Measurements from ENCODE around the gene TRIAP1.

The TRIAP1 gene

DNA sequence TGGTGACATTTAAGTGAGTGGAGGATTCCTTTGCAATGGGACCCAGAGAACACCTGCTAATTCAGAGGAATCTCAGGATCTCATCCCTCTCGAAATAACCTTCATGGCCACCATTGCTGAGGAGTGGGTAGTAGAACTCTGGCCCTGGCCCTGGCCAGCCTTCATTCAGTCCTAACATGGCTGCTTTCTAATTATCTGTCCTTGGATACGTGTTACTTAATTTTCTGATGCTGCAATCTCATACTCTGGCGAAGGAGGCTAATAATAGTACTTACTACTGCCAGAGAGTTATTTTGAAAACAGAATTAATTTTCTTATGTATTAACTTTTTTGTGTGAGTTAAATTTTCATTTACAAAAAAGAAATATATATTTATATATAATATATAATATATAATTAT is 20.4 kb downstream of the TRIAP1 start:
- DNase-seq: no peak

DNA sequence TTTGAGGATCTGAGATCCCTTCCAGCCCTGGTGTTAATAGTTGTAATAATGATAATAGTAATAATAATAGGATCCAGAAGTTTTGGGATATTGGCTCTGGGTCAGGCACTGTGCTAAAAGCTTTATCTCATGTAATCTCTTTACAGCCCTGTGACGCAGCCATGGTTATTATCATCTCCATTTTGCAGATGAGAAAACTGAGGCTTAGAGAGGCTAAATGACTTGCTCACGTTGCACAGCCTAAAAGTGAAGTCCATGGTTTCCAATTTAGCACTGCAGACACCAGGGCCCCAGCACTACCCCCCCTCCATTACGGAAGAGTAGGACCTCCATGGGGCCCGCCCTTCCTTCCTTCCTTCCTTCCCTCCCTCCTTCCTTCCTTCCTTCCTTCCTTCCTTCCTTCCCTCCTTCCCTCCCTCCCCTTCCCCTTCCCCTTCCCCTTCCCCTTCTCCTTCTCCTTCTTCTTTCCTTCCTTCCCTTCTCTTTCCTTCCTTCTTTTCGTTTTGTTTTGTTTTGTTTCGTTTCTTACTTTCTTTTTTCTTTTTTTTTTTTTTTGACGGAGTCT is 23.2 kb downstream of the TRIAP1 start:
- no peak for DNase-seq

DNA sequence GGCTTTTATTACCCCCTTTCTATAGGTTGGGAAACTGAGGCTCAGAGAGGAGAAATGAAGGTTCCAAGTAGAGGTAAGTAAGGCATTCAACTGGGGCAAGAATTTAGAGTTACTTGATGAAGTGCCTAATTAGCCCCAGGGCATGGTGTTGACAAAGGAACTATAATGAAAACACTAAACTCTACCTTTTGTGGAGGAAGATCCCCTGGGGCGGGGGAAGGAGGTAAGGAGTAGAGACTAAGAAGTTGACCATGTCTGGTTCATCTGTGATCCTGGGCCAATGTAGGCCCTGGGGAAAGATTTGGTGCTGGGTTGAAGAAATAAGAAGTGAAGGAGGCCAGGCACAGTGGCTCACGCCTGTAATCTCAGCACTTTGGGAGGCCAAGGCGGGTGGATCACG is 24.5 kb downstream of the TRIAP1 start:
- DNase-seq: no peak

DNA sequence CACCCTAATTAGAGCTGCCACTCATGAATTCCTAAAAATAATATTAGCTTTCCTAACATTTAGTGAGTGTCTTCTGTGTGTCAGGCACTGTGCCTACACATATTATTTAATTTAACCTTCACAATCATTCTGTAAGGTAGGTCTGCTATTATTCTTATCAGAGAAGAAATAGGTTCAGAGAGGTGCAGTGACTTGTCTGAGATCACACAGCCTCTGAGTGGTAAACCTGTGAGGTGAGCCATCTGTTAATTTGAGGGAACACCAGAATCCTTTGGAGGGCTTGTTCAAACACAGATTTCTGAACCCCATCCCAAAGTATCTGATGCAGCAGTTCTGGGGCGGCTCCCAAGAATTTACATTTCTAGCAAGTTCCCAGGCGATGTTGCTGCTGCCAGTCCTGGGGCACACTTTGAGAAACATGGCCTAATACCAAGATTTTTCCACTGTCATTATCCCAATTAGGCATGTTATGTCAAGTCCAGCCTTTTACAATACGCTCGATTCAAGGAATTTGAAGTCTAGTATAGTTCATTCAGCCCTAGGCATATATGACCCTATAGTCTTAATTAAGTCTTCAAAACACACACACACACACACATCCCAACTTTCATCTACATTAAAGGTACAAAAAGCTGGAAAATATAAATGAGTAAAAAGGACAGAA is 28.1 kb downstream of the TRIAP1 start:
- DNase-seq: no peak

DNA sequence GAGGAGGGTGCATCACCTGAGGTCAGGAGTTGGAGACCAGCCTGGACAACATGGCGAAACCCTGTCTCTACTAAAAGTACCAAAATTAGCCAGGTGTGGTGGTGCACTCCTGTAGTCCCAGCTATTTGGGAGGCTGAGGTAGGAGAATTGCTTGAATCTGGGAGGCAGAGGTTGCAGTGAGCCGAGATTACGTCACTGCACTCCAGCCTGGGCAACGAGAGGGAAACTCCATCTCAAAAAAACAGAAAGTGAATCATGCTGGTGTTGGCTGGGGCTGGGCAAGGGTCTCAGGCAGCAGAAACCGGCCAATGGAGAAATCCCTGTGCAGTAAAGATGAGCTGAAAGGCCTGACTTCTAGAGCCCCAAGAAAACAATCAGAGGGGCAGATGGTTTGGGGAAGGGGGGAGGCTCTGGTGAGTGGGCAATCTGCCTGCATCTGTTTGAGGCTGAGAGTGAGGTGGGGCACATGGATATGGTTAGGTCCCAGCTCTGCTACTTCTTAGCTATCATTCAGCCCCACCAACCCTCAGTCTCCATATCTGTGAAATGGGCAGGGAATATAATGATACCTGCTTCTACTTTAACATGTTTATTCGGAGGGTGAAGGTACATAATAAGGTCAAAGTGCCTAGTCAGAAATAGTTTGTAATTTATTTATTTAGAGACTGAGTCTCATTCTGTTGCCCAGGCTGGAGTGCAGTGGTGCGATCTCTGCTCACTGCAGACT is 29.5 kb downstream of the TRIAP1 start:
- no peak for DNase-seq

DNA sequence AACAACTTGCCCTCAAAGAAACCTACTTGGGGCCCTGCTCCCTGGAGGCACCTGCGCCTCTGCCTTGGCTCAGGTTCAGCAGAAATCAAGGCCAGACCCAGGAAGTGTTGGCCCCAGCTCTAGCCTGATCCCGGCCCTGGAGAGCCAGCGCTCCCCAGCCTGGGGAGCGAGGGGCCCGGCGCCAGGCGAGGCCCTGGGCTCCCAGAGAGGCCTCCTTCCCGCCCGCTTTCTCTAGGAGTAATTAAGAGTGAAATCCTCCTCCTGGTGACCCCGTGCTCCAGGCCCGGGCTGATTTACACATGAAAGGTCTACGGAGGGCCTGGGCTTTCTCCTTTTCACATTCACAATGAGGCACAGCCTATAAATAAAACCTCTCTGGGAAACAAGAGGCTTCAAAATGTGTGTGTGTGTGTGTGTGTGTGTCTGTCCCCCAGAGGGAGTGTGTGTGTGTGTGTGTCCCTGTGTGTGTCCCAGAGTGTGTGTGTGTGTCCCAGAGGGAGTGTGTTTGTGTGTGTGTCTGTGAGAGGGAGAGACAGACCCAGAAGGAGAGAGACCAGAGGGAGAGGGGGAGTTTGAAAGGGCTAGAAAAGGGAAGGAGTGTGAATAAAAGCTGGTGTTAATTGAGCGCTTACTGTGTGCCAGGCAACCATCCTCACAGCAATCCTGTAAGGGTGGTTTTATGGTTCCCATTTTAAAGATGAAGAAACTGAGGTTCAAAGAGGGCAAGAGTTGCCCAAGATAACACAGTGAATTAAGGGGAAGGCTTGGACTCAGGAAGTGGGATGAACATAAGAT is 32.1 kb downstream of the TRIAP1 start:
- DNase-seq: no peak

DNA sequence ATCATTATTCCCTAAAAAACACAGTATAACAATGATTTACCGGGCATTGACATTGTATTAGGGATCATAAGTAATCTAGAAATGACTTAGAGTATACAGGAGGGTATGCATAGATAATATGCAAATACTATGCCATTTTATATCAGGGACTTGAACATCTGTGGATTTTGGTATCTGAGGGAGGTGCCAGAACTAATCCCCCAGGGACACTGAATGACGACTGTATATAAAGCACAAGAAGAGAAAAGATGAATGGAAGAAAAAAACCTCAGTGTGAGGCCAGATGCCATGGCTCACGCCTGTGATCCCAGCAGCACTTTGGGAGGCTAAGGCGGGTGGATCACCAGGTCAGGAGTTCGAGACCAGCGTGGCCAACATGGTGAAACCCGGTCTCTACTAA is 33.8 kb downstream of the TRIAP1 start:
- DNase-seq: no peak

DNA sequence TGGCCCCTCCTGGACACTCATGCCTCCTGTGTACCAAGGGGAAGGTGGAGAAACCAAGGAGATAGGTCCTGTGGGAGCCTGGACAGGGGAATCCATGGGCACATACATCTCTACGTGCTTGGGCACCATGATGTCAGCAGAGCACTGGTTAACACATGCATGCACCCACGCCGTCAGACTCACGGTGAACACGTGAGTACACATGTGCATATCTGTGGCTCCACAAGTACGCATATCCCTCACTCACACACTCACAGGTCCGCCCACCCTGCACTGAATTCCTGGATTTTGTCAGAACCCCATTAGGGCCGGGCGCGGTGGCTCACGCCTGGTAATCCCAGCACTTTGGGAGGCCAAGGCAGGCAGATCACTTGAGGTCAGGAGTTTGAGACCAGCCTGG is 37.4 kb downstream of the TRIAP1 start:
- DNase-seq: no peak

DNA sequence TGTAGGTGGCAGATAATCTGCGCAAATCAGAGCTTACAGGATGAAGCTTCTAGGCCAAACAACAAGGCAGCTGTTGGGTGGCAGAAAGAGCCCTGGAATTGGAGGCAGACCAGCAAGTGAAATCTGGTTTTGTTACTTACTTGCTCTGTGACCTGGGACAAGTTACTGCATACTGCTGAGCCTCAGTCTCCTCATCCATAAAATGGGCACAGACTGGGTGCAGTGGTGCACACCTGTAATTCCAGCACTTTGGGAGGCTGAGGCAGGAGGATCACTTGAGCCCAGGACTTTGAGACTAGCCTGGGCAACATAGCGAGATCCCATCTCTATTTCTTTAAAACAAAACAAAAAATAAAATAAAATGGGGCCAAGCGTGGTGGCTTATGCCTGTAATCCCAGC is 39.6 kb downstream of the TRIAP1 start:
- no peak for DNase-seq

DNA sequence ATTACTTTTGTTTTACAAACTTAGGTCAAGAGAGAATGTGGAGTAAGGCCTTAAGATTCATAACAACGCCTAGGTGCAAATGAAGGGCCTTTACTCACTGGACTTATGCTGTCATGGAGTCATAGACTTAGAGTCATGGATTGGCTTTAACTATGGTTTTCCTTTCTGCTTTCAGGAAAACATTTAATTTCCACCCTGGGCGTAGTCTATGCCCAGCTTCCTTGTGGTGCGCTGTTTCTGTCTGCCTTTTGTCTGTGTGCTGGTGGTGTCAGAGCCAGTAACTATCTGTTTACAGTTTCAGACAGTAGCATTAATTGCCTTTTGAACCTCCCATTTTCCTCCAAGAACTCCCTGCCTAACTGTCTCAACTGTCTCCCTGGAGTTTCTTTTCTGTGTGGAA is 40.1 kb downstream of the TRIAP1 start:
- DNase-seq: no peak

DNA sequence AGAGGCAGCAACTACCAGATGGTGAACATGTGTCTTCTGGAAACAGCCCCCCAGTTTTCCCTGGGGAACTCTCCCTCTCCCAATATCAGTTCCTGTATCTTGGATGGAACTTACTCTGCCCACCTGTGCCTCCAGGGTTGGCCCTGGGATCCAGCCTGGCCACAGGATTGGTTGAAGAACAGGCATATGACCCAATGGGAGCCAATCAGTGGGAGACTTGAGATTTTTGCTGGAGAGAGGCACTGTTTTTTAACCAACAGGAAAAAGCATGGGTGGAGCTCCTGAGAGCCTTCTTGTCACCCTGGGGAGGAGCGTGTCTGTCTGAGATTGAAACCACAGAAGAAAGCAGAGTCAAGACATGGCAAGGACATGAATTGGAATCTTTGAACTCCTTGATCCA is 41.9 kb downstream of the TRIAP1 start:
- DNase-seq: no peak

DNA sequence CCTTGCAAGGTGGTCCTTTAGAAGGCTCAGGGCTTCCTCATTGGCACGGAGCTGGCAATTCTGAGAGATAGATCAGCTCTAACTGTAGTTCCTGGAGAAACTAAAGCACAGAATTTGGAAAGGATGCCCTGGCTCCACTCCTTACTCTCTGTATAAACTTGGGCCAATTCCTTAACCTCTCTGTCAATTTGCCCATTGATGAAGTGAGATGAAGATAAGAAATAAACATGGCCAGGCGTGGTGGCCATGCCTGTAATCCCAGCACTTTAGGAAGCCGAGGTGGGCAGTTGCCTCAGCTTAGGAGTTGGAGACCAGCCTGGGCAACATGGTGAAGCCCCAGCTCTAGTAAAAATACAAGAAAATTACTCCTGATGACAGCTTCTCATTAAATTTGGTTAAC is 42.3 kb downstream of the TRIAP1 start:
- DNase-seq: no peak

DNA sequence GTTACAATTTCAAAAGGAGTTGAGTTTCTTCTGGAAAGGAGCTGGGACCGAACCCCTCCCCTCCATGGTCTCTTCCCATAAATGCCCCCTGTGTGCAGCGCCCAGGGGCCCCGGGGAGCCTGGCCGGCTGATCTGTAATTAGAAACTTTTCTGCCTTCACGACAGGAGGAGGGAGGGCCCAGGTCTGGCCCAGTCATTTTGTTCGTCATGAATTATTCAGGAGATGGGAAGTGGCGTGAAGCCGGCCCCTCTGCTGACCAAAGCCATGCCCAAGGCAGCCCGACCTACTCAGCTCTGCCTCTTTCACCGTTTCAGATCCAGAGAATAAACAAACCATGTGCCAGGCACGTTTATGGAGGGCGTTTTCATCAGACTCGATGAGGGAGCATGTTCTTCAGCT is 44.0 kb downstream of the TRIAP1 start:
- no peak for DNase-seq

DNA sequence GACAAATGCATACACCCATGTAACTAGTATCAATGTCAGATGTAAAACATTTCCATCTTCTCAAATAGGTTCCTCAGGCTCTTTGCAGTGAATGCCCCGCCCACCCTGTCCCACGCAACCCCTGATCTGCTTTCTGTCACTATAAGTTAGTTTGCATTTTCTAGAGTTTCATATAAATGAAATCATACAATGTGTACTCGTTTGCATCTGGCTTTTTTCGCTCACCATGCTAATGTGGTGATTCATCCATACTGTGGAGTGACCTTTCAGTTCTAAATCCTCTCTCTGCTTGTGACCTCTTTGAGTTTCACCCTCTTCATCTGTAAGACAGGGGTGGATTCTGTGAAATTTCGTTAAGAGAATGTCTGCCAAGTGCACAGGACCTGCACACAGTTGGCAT is 46.7 kb downstream of the TRIAP1 start:
- DNase-seq: no peak

DNA sequence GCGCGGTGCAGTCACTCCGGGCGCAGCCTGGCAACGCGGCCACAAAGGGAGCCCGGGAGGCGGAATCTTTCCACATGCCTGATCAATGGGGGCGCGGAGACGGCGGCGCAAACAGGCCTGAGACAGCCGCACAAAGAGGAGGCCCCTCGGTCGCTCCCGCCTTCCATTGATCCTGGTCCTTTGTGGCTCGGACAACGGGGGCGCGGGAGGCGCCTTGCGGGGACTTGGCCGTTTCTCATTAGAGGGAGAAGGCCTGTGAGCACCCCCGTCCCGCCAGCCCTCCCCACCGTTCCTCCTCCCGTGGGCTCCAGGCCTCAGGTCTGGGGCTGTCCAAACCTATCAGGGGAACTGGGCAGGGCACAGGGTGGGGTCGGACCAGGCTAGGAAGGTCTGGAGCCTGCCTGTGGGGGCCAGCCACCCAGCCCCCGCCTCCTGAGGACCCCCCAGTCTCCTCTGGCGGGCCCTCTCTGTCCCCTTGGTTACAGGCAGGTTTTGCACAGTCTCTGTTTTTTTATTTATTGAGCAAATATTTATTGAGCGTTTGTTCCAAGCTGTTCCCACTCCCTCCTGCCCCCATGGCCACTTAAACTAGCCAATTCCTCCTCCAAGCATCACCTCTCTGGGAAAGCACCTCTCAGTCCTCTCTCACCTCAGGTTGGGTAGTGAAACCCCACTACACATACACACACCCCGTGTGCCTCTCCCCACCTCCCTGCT is 48.2 kb downstream of the TRIAP1 start:
- no peak for DNase-seq

DNA sequence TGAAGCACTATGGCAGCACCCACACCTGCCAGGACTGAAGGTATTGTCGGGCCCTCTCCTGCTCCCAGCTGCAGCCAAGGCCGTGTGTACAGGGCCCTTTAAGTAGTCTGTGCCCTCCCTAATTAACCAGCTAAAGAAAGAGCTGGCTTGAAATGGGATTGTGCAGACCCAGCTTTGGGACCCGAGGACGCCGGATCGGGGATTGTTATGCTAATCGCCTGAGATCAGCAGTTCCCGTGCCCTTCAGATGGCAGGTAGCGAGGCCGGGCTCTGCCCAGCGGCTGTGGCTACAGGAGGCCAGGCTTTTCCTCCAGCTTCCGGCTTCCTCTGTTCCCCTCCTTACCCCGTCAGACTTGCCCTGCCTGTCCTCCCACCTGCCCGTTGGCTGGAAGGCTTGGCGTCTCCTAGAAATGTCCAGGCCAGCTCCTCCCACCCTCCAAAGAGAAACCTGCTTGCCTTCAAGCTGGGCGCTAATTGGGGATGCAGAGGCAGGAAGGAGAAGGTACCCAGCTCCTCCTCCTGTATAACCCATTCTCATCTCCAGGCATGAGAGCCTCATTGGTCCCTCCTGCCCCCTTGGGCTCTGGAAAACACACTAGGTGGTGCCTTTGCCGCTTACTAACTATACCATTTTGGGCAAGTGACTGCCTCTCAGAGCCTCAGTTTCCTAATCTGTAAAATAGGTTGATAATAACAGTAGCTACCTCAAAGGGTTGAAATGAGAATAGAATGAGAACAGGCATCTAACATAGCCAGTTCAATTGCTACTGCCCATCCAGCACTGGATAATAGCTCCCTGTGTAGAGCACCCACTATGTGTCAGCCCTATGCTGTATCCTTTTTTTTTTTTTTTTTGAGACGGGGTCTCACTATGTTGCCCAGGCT is 51.5 kb downstream of the TRIAP1 start:
- no peak for DNase-seq
